ENCODE data around the gene HASPIN.
A peak's percentile ranks its signal among the peaks of the same experiment; 100 is the strongest.

Gene HASPIN

DNA sequence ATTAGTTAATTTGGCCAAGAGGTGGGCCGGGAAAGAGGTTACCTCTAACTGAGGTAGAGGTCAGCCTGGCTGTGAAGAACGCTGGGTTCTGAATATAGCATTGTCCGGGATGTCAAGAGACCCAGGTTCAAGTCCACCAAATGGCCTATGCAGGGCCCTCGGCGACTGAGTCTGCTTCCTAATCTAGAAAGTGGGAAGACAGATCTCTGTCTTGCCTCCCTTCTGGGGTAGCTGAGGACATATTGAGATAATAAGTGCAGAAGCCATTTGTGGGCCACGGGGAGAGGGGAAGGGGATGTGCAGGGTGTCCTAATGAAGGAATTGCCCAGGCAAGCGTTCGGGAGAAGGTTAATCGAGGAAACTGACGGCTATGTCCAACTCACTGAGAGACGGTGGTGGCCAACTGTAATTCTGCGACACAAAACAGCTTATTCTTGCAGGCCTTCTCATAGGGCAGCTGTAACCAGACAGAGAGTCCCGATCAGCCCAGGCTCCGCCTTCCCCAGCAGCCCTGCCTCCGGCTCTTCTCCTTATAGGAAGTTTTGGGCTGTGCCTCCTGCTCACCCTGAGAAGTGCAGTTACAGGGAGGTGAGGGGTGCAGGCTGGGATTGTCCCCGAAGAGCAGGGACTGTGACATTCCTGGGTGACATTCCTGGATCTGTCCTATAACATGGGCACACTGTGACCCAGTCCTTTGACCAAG lies 15.9 kb downstream of the HASPIN start:
- no peak for DNase-seq

DNA sequence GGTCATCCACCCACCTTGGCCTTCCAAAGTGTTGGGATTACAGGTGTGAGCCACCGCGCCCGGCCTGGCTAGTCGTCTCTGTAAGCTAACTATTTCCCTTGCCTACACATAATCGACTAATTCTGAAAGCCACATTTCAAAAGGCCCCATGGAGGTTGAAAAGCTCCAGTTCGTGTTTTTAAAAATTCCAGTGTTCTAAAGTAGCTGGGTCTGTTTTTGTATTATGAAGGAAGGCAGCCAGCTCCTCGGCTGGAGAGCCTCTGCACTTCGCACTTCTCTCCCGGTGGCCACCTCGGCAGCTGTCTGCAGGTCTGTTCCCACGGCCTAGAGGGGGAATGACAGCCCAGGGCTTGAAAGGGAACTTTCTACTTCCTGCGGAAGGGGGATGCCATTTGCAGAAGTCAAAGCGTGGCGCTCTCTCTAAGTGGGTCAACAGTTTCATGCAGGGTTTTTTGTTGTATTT lies 16.9 kb downstream of the HASPIN start:
- peak; percentile 67 to 78 for DNase-seq

DNA sequence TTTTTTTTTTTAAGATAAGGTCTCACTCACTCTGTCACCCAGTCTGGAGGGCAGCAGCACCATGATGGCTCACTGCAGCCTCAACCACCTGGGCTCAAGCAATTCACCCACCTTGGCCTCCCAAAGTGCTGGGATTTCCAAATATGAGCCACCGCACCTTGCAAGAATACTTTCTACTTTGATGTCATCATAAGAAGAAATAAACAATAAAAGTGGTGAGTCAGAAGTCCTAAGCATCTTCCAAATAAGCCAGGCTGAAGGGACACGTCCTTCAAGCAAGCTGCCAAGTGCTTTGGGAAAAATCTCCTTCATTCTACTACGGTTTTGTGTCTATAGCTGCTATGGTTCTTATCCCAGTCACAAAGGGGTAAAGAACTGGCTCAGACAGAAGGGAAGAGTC lies 20.3 kb downstream of the HASPIN start:
- no peak for DNase-seq

DNA sequence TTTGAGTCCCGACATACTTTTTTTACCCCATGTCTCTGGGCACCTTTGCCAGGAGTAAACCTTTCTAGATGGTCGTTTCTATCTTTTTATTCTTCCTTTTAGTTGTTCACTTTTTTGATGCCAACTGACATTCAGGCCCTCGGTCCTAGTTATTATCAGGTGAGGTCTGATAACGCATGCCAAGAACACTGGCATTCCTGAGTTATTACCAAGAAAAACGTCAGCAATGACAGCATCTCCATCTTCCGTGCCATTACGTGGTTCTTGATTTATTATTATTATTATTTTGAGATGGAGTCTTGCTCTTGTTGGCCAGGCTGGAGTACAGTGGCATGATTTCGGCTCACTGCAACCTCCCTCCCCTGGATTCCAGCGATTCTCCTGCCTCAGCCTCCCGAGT lies 21.4 kb downstream of the HASPIN start:
- no peak for DNase-seq

DNA sequence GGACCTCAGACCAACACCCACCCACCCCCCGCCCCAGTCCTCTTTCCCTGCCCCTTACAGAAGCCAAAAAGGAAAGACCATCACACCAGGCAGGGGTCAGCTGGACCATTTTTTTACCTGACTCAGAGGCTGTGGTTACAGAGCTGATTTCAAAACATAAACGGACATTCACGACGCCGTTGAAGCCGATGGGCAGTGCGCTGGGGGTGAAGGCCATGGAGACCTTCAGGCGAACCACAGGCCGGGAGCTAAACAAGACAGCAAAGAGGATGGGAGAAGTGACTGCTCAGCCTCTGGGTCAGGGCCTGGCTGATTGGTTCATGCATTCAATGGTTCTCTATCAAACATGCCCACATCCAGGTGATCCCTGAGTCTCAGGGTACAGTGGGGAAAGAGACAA lies 24.1 kb downstream of the HASPIN start:
- DNase-seq = no peak

DNA sequence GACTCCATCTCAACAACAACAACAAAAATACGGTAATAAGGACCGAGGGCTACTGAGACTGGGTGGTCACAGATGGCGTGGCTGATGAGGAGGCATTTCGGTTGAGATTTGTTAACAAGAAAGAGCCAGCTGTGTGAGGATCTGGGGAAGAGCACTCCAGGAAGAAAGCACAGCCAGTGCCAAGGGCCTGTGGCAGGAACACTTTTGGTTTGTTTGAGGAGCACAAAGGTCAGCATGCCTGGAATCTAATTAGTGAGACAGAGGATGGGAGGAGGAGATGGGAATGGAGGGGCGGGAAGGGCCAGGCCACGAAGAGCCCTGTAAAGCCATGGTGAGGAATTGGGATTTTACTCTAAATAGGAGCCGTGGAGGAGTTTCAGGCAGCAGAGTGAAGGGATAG lies 24.9 kb downstream of the HASPIN start:
- DNase-seq = no peak

DNA sequence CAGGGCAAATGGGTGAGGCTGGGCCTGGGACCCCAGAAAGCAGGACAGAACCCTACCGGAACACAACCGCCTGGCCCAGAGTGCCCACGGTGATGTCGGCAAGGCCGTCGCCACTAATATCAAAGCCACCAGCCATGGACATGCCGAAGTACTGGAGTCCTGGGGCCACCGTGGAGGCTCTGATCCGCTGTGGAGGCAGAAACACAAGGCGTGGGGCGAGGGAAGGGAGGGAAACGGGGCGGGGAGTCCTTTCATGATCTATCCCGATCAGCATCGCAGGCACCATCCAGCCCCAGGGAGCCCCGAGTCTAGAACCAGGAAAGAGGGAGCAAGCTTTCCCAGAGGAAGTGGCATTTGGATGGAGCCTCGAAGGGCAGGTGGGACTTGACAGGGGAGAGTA lies 26.6 kb downstream of the HASPIN start:
- no peak for DNase-seq

DNA sequence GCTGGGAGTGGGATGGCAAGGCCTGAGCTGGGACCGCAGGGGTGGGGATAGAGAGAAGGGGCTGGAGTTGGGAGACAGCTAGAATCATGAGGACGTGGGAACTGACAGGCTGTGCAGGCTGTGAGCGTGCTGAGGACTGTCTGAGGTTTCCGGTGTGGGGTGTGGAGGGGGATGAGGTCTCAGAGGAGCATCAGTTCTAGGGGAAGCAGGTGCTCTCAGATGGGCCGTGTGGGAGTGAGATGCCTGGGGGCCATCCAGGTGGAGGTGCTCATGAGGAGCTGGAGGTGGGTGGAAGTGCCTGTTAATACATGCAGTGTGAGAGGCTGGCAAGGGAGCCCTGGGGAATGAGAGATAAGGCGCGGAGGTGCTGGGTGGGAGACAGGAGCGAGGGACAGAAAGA lies 27.2 kb downstream of the HASPIN start:
- no peak for DNase-seq

DNA sequence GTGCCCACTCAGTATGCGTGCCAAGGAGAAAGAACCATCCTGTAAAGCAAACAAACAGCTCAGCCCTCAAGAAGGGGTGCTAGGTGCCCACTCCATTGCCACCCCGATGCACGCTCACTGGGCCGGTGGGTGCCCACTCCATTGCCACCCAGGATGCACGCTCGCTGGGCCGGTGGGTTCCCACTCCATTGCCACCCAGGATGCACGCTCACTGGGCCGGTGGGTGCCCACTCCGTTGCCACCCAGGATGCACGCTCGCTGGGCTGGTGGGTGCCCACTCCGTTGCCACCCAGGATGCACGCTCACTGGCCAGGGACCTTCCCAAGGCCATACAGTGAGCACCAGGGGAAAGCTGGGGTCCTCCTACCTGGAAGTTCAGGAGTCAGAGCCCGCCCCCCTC lies 28.1 kb downstream of the HASPIN start:
- DNase-seq = no peak

DNA sequence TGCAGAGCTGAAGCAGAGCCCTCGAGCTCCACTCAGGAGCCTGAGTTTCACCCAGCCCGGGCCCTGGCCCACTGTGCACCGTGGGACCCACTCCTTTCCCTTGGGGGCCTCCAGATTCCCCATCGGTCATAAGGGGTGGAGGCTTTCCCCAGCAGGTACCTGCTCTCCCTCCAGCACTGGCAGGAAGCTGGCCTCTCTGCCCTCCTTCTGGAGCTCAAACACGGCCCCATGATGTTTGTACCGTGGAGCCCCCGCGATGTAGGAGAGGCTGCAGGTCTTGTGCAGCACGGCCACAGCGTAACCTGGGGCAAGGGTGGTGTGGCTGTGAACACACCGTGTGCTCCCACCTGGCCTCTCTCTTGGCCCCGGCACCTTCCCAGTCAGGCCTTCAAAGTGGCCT lies 29.9 kb downstream of the HASPIN start:
- no peak for DNase-seq

DNA sequence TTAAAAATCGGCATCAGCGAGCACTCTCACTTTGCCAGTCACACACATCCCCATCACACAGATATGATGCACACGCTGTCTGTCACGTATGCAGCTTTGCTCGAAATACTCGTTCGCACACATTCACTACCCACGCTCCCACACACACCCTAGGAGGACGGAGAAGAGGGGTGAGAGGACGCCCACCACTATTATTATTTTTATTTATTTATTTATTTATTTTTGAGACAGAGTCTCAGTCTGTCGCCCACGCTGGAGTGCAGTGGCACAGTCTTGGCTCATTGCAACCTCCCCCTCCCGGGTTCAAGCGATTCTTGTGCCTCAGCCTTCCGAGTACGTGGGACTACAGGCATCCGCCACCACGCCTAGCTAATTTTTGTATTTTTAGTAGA lies 30.4 kb downstream of the HASPIN start:
- DNase-seq = no peak

DNA sequence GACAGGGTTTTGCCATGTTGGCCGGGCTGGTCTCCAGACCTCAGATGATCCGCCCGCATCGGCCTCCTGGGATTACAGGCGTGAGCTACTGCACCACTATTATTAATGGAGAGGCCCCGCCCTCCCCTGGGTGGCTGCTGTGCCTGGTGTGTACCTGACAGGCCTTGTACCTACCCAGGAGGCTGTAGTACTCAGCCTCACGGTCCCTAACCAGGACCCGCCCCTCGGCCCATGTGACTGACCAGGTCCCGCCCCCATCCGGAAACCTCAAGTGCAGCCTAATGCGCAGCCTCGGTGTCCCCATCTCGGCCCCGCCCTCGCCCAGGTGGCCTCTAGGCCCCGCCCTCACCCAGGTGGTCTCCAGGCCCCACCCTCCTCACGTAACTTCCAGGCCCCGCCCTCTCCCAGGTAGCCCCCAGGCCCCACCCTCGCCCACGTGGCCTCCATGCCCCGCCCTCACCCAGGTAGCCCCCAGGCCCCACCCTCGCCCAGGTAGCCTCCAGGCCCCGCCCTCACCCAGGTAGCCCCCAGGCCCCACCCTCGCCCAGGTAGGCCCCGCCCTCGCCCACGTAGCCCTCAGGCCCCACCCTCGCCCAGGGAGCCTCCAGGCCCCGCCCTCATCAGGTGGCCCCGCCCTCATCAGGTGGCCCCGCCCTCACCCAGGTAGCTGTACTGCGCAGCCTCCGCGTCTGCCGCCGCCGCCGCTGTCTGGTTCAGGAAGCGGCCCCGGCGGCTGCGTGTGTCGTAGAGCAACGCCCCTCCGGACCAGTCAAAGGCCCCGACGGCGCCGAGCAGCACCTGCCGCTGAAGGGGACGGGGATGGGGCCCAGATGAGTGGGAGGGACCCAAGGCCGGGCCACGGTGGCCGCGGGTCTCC lies 31.0 kb downstream of the HASPIN start:
- no peak for DNase-seq

DNA sequence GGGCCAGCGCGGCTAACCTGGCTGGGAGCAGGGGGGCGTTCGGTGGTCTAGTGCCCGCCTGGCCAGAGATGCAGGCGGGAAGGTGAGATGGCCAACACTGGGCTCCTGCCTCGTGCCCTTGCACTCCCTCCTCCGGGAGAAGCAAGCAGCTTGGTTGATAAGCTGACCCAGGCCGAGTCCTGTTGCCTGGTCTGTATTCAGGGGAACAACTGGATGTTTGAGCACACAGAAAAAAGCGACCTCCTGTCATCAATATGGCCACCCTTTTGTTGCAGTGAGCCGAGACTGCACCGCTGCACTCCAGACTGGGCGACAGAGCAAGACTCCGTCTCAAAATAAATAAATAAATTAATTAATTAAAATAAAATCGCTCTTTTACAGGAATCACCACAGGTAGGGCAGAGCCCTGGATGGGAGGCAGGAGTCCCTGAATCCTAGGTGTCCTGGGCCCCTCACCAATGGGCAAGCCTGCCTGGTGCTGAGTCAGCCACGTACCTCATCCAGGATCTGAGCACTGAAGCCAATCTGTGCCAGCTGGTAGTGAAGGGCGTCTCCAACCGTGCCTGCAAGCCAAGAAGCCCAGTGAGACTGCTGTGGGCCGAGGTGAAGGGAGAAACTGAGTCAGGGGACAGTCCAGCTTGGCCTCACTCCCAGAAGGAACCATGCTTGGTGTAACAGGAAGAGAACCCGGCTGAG lies 31.8 kb downstream of the HASPIN start:
- DNase-seq = no peak

DNA sequence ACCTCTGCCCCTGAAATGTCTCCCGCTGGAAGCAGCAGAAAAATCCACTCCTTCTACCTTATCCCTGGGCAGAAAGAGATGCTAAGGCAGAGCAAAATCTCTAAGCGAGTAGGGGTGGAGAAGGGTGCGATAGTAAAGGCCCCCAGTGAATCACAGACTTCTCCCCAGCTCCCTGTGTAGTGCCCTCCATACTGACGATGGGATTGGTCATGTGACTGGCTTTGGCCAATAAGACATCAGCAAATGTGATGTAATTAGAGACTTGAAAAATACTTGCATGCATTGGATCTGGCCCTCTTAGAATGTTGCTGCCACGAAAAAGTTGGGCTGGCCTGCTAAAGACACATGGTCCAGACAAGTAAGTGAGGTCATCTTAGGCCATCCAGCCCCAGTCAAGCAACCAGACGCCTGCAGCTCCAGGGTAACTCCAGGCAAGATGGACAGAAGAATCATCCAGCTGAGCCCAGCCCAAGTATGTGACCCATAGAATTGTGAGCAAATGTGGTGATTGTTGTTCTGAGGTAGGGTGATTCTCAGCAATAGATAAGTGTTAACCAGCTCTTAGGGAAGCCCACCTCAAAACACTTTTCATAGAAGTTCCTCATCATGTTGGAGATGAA lies 36.0 kb downstream of the HASPIN start:
- no peak for DNase-seq

DNA sequence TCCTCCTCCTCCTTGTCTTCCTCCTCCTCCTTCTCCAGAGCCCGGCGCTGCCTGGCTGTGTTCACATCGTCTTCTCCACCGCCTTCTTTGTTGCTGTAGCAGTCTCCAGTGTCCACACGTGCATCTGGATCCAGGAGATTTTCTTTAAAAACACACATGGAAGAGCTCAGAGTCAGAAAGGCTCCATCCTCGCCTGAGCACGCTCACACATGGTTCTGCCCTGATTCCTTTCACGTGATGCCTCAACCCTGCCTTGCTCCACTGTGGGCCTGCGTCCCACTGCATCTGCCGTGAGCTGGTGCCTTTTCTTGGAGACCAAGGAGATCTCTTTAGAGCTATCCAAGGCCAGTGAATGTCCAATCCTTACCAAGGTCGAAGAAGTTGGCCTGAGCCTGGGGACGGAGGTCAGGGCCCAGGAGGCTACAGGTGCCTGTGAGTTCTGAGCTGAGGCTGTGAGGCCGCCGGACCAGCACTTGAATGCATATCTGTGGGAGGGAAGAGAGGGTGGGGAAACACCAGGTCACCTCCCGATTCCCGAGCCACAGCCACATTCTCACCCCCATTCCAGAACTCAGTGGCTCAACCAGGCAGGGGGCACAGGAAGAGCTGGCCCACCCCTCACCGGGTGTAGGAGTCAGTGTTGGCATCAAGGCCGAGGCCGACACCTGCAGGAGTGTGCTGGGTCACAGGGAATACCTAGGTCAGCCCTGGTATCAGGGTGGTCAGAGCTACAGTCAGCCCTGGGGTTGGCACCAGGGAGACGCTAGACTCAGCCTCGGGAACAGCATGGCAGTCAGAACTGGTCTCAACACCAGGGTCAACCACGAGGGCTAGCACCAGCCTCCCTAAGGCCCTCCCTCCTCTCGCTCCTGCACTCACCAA lies 37.6 kb downstream of the HASPIN start:
- no peak for DNase-seq

DNA sequence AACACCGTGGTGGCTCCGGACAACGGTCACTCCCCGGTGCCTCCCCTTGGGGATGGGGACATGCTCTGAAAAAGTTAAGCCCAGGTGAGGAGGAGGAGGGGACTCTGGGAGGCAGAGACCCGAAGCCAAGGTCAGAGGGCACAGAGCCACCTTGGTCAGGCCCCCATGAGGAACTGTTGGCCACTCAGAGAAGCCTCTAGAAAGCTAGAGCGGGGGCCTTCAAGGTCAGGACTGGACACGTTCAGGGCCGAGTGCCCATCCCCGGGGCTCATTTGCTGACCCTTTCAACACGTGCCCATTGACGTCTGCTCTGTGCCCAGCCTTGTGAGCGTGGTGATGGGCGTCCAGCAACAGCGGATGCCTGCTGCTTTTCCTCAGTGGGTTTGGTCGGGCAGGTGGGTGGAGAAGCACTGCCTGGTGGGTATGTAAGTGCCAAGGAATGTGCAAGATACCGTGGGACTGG lies 38.2 kb downstream of the HASPIN start:
- no peak for DNase-seq

DNA sequence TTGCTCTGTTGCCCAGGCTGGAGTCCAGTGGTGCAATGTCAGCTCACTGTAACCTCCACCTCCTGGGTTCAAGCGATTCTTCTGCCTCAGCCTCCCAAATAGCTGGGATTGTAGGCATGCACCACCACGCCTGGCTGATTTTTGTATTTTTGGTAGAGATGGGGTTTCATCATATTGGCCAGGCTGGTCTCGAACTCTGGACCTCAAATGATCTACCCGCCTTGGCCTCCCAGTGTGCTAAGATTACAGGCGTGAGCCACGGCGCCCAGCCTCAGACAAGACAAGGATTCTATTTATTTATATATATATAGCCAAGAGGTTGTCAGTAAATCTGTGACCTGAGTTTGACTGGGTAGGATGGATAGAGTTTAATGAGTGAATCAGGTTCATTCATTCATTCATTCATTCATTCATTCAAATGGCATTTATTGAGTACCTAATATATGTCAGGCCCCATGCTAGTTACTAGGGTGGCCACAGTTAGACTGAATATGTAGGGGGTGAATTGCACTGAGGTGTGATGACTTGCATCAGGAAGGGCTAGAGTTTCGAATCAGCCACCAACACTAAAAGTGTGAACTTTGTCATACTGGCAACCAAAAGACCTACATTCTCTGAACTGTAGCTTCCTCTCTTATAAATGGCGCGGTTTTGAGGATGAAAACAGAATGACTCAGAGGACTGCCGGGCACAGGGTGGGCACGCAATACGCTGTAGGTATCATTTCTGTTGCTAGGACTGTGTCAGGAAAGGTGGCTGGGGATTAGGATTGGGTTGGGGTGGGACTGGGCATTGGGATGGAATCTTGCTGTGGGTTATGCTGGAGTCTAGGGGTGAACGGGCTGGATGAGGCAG lies 39.4 kb downstream of the HASPIN start:
- peak; percentile 19 to 48 for DNase-seq

DNA sequence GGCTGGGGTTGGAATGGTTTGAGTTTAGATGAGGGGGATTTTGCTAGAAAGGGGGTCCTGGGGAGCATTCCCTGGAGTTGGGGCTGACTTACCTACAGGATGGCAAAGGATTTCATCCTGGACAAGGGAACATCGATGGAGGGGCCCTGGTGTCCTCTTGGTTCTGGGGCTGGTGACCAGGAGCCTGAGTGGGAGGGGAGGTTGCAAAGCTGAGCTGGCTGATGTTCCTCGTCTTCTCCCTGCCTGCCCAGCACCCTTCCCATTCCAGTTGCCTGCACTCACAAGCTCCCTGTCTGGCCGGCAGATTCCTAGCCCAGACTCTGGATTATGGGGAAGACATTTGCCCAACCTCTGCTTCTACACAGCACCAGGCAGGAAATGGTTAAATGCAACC lies 40.1 kb downstream of the HASPIN start:
- DNase-seq = no peak

DNA sequence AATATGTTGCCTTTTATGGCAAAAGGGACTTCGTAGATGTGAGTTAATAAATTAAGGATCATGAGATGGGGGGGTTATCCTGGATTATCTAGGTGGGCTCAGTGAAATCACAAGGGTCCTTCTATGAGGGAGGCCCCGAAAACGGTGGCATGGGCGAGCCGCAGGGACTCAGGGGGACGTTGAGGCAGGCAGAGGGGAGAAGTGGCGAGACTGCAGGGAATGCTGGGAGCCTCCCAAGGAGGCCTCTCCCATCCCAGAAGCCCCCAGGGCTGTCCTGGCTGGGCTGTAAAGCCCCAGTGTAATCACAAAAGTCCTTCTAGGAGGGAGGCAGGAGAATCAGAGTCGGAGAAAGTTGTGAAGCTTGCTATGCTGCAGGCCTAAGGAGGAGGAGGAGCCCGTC lies 42.3 kb downstream of the HASPIN start:
- no peak for DNase-seq

DNA sequence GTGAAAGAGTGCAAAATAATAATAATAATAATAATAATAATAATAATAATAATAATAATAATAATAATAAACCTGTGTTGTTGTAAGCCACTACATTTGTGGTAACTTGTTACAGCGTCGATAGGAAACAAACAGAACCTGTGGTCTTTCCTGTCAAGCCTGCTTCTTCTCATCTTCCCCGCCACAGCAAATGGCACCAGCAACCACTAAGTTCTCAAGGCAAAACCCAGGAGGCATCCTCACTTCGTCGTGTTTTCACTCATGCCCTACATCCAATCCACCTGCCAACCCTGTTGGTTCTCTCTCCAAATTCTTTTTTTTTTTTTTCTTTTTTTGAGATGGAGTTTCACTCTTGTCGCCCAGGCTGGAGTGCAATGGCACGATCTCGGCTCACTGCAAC lies 43.1 kb downstream of the HASPIN start:
- no peak for DNase-seq

DNA sequence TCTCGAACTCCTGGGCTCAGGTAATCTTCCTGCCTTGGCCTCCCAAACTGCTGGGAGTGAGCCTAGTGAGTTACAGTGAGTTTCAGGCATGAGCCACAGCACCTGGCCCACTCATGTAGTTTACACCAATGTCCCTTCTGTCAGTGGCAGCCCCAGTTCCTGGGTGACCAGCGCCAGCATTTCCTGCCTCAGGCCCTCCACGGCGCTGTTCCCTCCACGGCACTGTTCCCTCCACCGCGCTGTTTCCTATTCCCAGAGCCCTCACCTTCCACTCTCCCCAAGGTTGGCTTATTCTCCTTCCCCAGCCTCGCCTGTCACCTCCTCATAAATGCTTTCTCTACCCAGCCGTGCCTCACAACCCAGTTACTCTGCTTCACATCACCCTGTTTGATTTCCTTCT lies 44.6 kb downstream of the HASPIN start:
- DNase-seq = no peak
